ENCODE results near the gene ST6GAL2. TPM values are rescaled to one million over a fixed set of nuclear protein-coding genes. Genes with fewer than 3 reads are reported as not detected.

ST6GAL2 gene
- 74.9 TPM for total RNA-seq

GRCh38 chr2:106885971-106886915, at the start of gene ST6GAL2:
Gene ST6GAL2, minus strand, starts transcription at chr2:106886167. Its CDS starts 42,190 bp downstream, at chr2:106843977.

Measured in camera-type eye (tissue), 1 donor.